HG03108 (cell line): Measurements from ENCODE around the gene DENND4A.

Experiments used
- ATAC-seq: cut with Tn5 transposase; IDR thresholded peaks from one replicate; pipeline ENCODE4 v1.9.1; 2021; ENCODE audit warnings: moderate library complexity; ENCODE audit not compliant: unreplicated experiment

The DENND4A gene

GRCh38 chr15:65688462-65688861 lies 103.6 kb downstream of the DENND4A start:
- no peak for ATAC-seq

DNA sequence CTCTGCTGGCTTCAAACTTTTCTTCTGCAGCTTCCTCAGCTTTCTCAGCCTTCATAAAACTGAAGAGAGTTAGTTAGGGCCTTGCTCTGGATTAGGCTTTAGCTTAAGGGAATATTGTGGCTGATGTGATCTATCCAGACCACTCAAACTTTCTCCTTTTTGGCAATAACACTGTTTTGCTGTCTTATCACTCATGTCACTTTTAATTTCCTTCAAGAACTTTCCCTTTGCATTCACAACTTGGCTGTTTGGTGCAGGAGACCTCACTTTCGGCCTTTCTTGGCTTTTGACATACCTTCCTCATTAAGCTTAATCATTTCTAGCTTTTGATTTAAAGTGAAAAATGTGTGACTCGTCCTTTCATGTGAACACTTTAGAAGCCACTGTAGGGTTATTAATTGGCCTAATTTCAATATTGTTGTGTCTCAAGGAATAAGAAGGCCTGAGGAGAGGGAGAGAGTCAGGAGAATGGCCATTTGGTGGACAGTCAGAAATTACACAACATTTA lies 109.6 kb downstream of the DENND4A start:
- ATAC-seq, result no peak

- ATAC-seq, result no peak
Measured at GRCh38 chr15:65680544-65680943, 111.5 kb downstream of the DENND4A start.

DNA sequence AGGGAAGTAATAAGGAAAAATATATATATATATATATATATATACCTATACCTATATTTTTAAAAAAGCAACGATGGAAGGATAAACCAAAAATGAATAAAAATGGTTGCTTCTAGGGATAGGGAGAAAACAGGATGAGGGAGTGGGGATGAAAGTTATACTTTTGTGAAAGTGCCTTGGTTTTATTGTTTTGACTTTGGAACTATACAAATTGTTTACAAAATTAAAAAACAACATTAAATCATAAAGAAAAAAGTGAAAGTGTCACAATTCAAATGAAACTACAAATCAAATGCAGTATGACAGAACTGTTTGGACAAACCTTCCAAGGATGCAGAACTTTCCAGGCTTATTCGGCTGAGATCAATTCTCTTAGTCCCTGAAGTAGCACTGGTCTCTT lies 116.0 kb downstream of the DENND4A start:
- ATAC-seq, result no peak

- no peak for ATAC-seq
Measured at GRCh38 chr15:65675551-65675950, 116.5 kb downstream of the DENND4A start.

DNA sequence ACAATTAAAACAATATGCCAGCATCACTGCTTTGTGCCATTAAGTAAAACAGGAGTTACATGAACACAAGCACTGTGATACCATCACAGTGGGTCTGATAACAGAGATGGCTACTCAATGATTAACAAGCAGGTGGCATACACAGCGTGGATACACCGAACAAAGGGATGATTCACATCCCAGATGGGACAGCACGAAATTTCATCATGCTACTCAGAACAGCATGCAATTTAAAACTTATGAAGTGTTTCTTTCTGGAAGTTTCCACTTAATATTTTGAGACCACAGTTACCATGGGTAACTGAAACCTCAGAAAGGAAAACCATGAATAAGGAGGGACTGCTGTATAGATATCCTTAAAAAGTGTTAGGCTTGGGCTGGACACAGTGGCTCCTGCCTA lies 125.8 kb downstream of the DENND4A start:
- no peak for ATAC-seq

DNA sequence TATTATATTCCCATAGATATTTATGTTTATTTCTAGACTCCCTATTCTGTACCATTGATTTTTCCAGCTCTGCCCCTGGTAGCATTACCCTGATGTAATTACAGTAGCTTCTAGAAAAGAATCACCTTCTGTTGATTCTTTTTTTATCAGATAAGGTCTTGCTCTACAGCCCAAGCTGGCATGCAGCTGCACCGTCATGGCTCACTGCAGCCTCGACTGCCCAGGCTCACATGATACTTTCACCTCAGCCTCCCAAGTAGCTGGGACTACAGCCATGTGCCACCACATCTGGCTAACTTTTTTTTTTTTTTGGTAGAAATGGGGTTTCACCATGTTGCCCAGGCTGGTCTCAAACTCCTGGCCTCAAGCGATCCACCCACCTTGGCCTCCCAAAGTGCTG lies 128.6 kb downstream of the DENND4A start:
- peak; percentile 57 for ATAC-seq

- no peak for ATAC-seq
Measured at GRCh38 chr15:65660927-65661326, 131.2 kb downstream of the DENND4A start.

- ATAC-seq, result no peak
Measured at GRCh38 chr15:65659502-65660052, 132.5 kb downstream of the DENND4A start.

- ATAC-seq, result no peak
Measured at GRCh38 chr15:65655457-65655856, 136.6 kb downstream of the DENND4A start.

DNA sequence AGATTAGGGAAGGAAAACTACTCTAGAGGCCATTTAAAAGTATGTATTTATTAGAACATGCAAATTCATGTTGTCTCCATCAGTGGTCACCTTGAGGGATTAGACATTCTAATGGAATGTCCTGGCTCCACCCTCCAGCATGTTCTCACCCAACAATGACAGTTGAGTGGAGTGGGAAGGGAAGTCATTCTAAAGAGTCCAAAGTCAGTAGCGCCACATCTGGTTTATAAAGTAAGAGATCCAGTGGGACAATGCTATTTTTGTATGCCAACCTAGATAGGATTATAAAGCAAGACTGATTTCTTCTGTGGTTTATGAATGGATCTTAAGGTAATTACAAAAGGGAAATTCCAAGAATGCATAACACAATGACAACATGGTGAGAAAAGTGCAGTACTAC lies 137.1 kb downstream of the DENND4A start:
- no peak for ATAC-seq

- ATAC-seq, result no peak
Measured at GRCh38 chr15:65653801-65654521, 138.1 kb downstream of the DENND4A start.

- no peak for ATAC-seq
Measured at GRCh38 chr15:65653341-65653740, 138.8 kb downstream of the DENND4A start.

DNA sequence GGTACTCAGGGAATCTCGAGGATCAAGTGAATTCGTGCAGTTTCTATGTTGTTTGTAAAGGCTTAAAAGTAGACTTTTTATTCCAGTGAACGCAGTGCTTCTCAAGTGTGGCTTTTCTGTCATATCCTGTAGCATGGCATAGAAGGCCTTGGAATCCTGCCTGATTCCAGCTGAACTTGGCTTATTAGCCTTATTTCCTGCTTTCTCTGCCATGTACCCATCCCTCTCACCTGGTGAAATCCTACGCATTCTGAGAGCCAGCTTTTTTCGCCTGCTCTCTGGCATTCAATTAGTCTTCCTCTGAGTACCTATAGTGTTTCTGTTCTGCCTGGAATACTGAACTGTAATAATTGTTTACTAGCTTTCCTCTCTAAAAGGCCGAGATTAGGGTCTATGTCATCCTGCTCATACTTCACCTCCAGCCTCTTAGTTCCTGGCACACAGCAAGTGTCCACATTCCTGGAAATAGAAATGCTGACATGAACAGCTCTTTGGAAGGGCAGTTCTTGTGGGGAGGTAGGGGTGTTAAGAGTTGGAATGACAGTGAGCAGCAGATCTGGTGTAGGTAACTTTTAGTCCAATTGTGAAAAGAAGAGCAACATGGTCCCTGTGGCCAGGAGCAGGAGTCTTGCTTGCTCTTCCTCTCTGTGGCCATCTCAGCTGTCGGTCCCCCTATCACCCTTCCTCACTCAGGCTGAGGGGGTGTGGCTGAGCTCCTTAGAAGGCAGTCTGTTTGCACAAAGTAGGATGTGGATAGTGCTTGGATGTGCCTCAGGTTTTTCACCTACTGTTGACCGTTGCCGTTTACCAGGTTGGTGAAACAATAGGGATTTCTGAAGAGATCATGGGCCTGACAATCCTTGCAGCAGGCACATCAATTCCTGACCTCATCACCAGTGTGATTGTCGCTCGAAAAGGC lies 140.0 kb downstream of the DENND4A start:
- ATAC-seq, result no peak

DNA sequence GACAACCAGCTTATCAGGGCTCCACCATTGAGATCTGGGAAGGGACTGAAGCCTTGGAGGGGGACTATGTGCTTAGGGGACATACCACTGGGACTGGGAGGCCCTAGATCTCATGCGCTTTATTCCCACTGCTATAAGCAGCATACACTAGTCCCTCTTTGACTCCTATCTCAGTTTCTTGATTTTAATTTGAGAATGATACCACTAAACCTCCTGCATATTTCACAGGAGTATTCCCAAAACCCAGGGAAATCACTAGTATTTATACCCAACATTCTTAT lies 141.1 kb downstream of the DENND4A start:
- ATAC-seq, result no peak

- no peak for ATAC-seq
Measured at GRCh38 chr15:65650312-65651041, 141.6 kb downstream of the DENND4A start.

GRCh38 chr15:65646486-65646885 lies 145.6 kb downstream of the DENND4A start:
- no peak for ATAC-seq

DNA sequence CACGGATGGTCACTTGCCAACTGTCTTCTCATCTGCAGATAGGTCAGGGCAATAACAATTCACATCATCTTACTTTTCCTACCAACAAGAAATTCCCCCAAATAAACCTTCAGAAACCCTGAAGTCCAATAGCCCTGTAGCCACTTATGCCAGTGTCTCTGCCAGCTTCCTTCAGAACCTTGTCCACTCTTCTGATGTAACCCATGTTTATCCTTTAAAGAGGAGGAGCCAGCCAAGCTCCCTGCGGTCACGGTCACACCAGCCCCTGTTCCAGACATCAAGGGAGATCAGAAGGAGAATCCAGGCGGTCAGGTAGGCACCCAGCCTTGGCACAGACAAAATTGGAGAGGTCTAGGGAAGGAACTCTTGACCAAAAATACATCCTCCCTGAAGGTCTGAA lies 146.7 kb downstream of the DENND4A start:
- no peak for ATAC-seq

DNA sequence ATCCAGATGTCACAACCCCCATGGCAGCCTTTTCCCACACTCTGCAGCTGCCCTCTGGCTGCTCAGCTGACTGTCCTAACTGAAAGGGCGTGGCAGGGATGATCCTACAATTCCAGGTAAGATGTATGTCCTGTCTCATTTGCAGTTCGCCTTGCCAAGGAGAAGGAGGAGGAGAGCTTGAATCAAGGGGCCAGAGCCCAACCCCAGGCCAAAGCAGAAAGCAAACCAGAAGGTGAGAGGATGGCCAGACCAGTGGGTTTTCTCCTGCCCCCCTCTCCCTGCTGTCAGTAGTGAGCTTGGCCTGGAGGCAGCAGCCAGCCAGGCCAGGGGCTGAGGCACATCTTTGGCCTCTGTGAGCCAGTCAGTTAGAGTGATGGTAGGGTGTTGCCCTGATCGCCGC lies 147.8 kb downstream of the DENND4A start:
- no peak for ATAC-seq

DNA sequence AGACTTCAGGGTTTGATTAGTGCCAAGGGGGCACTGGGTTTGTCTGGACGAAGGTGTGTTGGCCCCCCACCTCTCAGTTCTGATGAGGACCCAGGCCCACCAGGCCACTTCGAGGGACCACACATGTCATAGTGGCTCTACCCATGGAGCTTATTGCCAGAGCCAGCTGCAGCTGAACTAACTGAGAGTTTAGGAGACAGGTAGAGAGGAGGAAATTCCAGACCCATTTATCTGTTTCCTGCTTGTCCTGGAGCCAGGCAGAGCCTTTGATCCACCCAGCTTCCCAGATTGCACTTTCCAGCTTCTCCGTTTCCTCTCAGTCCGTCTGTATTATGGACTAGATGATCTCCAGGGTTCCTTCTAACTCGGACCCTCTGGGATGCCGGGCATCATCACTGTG lies 149.5 kb downstream of the DENND4A start:
- ATAC-seq, result no peak

- no peak for ATAC-seq
Measured at GRCh38 chr15:65641768-65642475, 150.2 kb downstream of the DENND4A start.
